T-helper 1 cell treated with Interleukin-12 subunit alpha and Interleukin-12 subunit beta and Interleukin-4 antibody, amounts not matched to agents 30 μg/mL and 1 μg/mL, for 36 hours (primary cell): ENCODE data around the gene SORT1.
"Not testable (repeated sequence)": the region's sequence is repeated elsewhere in the genome, so short reads cannot be mapped to it uniquely, and the experiment has no call there.

ENCODE experiments used
- H3K27ac Mint-ChIP-seq: one replicate; pipeline ENCODE4 v1.8.0; 2021; ENCODE audit warnings: mild to moderate bottlenecking, mixed read lengths
- H3K27me3 Mint-ChIP-seq: one replicate; pipeline ENCODE4 v1.8.0; 2021; ENCODE audit warnings: low read depth, mixed read lengths
- H3K36me3 Mint-ChIP-seq: one replicate; pipeline ENCODE4 v1.8.0; 2021; ENCODE audit warnings: low read depth, mixed read lengths
- H3K4me1 Mint-ChIP-seq: one replicate; pipeline ENCODE4 v1.8.0; 2021; ENCODE audit warnings: low read depth, mixed read lengths
- H3K4me3 Mint-ChIP-seq: one replicate; pipeline ENCODE4 v1.8.0; 2021; ENCODE audit warnings: mild to moderate bottlenecking, moderate library complexity, mixed read lengths
- H3K9me3 Mint-ChIP-seq: one replicate; pipeline ENCODE4 v1.8.0; 2021; ENCODE audit warnings: mixed read lengths

Gene SORT1

GRCh38 chr1:109296782-109297181, 100.9 kb downstream of the SORT1 start:
- H3K36me3 Mint-ChIP-seq, result no peaks in the 10 kb centered on the region
- peaks cover 21% of the 10 kb centered on the region for H3K27me3 Mint-ChIP-seq
- no peak overlapping the region for H3K4me3 Mint-ChIP-seq
- H3K4me1 Mint-ChIP-seq, result peaks cover 5% of the 10 kb centered on the region
- no peak overlapping the region for H3K27ac Mint-ChIP-seq
- no peaks in the 10 kb centered on the region for H3K9me3 Mint-ChIP-seq

DNA sequence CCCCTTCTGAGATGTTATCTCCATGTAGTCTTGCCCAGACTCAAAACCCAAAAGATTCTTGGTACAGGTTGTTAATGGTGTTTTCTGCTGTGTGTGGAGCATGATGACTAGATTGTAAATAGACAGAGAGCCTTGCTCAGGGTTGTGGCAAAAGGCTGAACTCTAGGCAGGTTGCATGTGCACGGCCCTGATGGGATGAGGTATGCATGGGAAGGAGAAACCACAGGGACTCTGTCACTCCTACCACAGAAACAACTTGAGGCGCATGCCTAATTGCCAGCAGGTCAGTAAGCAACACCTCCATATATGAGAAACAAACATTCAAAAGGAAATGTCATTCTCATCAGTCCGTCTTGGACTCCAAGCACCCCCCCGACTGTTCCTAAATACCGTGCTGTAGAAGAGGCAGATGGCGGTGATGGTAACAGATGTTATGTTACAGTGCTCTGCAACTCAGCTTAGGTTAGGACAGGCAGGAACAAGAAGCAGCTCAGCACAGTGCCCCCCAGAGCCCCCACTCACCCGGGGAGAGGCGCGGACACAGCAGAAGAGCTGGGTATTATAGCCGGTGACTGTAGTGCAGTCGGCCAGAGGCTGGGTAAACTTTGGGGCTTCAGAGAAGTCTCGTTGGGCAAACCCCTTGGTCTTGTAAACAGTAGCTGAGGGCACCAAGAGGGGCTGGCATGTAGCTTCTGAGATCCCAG, 101.9 kb downstream of the SORT1 start:
- Mint-ChIP-seq H3K4me1 (peaks cover 5% of the 10 kb centered on the region), H3K27ac (no peak overlapping the region), H3K27me3 (peaks cover 21% of the 10 kb centered on the region), H3K9me3 (no peaks in the 10 kb centered on the region), H3K36me3 (no peaks in the 10 kb centered on the region), H3K4me3 (no peak overlapping the region)

- peaks cover 5% of the 10 kb centered on the region for H3K4me1 Mint-ChIP-seq
- H3K36me3 Mint-ChIP-seq, result no peaks in the 10 kb centered on the region
- H3K9me3 Mint-ChIP-seq, result no peaks in the 10 kb centered on the region
- no peak overlapping the region for H3K4me3 Mint-ChIP-seq
- peaks cover 18% of the 10 kb centered on the region for H3K27me3 Mint-ChIP-seq
- H3K27ac Mint-ChIP-seq, result no peak overlapping the region
These were observed 103.2 kb downstream of the SORT1 start for GRCh38 chr1:109294481-109294880.

GRCh38 chr1:109293026-109293425, 104.7 kb downstream of the SORT1 start:
- Mint-ChIP-seq H3K27me3 (peaks cover 21% of the 10 kb centered on the region), H3K4me1 (peaks cover 3% of the 10 kb centered on the region), H3K36me3 (no peaks in the 10 kb centered on the region), H3K4me3 (no peak overlapping the region), H3K27ac (no peak overlapping the region), H3K9me3 (no peaks in the 10 kb centered on the region)

DNA sequence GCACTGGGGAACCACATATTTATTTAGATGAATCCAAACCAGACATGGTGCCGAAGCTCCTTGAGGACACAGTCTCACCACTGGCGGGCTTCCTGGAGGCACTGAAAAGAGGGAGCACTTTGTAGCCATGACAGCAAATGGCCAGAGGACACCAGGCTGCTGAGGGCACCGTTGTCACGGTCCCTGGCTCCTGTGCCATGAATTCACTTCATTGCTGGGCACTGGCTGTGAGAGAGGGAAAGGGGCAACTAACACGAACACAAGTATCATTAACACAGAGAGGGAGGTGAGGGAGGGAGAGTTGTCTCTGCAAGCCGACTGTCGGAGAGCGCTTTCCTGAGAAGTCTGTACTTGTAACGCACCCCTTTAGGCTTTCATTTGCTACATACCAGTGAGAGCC, 105.4 kb downstream of the SORT1 start:
- Mint-ChIP-seq H3K36me3 (no peaks in the 10 kb centered on the region), H3K9me3 (no peaks in the 10 kb centered on the region), H3K4me3 (no peak overlapping the region), H3K27me3 (peaks cover 21% of the 10 kb centered on the region), H3K27ac (no peak overlapping the region), H3K4me1 (peaks cover 3% of the 10 kb centered on the region)

GRCh38 chr1:109290998-109291397, 106.7 kb downstream of the SORT1 start:
- no peaks in the 10 kb centered on the region for H3K9me3 Mint-ChIP-seq

GRCh38 chr1:109290137-109290536, 107.6 kb downstream of the SORT1 start:
- Mint-ChIP-seq H3K27ac (no peak overlapping the region), H3K36me3 (no peaks in the 10 kb centered on the region), H3K4me3 (no peak overlapping the region), H3K9me3 (no peaks in the 10 kb centered on the region), H3K4me1 (no peaks in the 10 kb centered on the region), H3K27me3 (peaks cover 17% of the 10 kb centered on the region)

More at GRCh38 chr1:109290998-109291397, 106.7 kb downstream of the SORT1 start:
- H3K27ac Mint-ChIP-seq, result no peak overlapping the region
- no peak overlapping the region for H3K4me3 Mint-ChIP-seq
- peaks cover 21% of the 10 kb centered on the region for H3K27me3 Mint-ChIP-seq
- no peaks in the 10 kb centered on the region for H3K36me3 Mint-ChIP-seq
- peaks cover 3% of the 10 kb centered on the region for H3K4me1 Mint-ChIP-seq

GRCh38 chr1:109286762-109287161, 111.0 kb downstream of the SORT1 start:
- H3K27me3 Mint-ChIP-seq, H3K9me3 Mint-ChIP-seq, H3K4me3 Mint-ChIP-seq, H3K36me3 Mint-ChIP-seq, H3K27ac Mint-ChIP-seq: not testable (repeated sequence)
- peaks cover 14% of the 10 kb centered on the region for H3K4me1 Mint-ChIP-seq

DNA sequence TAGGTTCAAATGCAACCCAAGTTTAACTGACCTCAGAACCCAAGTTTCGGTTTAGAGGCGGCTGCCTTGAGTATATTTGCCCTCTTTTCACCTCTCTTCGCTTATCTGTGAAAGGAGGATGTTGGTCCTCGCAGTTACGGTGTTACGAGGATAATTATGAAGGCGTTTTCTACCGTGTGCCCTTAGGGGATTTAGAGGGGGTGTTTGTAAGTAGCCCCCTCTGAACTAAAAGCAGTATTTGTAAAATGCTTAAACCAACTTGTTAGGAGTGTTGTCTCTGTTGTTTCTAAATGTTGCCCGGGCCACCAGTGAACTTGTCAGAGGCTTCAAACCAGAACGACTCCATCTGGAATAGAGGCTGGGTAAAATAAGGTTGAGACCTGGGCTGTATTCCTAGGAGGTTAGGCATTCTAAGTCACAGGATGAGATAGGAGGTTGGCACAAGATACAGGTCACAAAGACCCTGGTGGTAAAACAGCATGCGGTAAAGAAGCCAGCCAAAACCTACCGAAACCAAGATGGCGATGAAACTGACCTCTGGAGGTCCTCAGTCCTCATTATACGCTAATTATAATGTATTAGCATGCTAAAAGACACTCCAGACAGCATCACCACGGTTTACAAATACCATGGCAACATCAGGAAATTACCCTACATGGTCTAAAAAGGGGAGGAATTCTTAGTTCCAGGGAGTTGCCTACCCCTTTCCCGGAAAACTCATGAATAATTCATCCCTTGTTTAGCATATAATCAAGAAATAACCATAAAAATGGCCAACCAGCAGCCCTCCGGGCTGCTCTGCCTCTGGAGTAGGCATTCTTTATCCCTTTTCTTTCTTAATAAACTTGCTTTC, 113.7 kb downstream of the SORT1 start:
- Mint-ChIP-seq H3K4me1 (peaks cover 19% of the 10 kb centered on the region), H3K27ac (peak overlapping the region; percentile 89), H3K9me3 (no peaks in the 10 kb centered on the region), H3K4me3 (peak overlapping the region; percentile 100), H3K36me3 (peaks cover 7% of the 10 kb centered on the region), H3K27me3 (peaks cover 6% of the 10 kb centered on the region)

DNA sequence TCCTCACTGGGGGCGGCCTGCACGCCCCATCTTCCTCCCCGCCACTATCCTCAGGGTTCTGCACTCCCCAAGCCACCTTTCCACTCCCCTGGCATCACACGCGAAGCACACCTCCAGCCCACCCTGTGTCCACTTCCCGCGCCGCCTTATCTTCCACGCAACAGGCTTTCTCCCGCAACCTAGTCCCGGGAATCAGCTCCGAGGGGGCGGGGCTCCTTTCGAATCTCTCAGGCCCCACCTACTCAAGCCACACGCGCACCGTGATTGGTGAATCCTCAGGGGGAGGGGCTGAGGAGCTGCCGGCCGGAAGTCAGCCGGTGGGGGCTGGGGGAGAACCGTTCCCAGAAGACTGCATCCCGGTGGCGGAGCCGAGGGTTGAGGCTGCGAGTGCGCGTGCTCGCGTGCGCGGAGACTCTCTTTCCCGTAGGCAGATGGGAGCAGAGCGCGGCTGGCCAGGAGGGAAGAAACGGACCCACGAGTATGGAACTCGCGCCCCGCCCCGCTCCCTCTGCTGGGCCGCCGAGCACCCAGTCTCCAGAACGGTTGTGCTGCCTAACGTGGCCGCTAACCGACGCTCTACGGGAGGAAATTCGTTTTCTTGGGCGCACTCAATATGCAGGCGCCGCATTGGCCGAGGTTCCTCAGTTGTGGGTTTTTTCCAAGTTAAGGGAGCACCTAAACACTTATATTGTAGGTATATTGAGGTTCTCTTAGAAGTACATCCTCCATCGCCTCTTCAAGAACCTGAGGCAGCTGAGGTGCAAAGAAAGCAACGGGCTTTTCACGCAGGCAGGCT, 114.6 kb downstream of the SORT1 start, which contains the start of gene PSRC1:
TSS of gene PSRC1 (minus strand) at position 194 of the 796 bp plus-strand sequence.
- Mint-ChIP-seq H3K4me3 (peak within 1 kb of the TSS; percentile 100), H3K27me3 (no peaks in the 10 kb centered on the region)

DNA sequence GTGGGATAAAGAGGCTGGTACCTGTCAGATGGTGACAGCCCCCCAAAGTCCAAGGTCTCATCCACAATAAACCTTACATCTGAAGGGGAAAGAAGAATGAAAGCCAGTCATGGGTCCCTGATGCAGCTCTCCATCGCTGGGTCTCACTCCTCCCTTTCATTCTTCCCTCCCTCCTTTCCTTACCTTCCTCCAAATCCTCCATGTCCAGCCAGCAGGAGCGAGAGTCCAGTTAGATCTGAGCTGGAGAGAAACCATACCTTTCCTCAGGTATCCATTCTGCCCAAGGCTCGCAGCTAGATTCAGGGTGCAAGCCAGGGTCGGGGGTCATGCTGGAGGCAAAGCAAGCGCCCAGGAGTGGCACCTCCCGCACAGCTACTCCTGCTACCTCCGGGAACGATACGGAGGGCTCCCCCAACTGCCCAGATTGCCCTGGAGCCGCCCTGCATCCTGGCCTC, 115.2 kb downstream of the SORT1 start:
- Mint-ChIP-seq H3K27ac (peak overlapping the region; percentile 18), H3K27me3 (no peaks in the 10 kb centered on the region), H3K4me3 (peak overlapping the region; percentile 100), H3K9me3 (no peaks in the 10 kb centered on the region), H3K36me3 (peaks cover 7% of the 10 kb centered on the region), H3K4me1 (peaks cover 19% of the 10 kb centered on the region)

More for the DNA sequence above, 114.6 kb downstream of the SORT1 start, which contains the start of gene PSRC1:
- H3K4me1 Mint-ChIP-seq, result peaks cover 19% of the 10 kb centered on the region
- H3K36me3 Mint-ChIP-seq, result peaks cover 7% of the 10 kb centered on the region
- peak within 1 kb of the TSS; percentile 89 for H3K27ac Mint-ChIP-seq
- H3K9me3 Mint-ChIP-seq, result no peaks in the 10 kb centered on the region

- Mint-ChIP-seq H3K4me1 (peaks cover 23% of the 10 kb centered on the region), H3K4me3 (peak overlapping the region; percentile 100), H3K36me3 (peaks cover 7% of the 10 kb centered on the region), H3K27me3 (no peaks in the 10 kb centered on the region), H3K27ac (peak overlapping the region; percentile 18), H3K9me3 (no peaks in the 10 kb centered on the region)
These were observed 115.8 kb downstream of the SORT1 start for GRCh38 chr1:109281680-109282496.

GRCh38 chr1:109280862-109281261, 116.9 kb downstream of the SORT1 start:
- Mint-ChIP-seq H3K27me3 (no peaks in the 10 kb centered on the region), H3K4me3 (no peak overlapping the region), H3K9me3 (no peaks in the 10 kb centered on the region), H3K27ac (no peak overlapping the region), H3K4me1 (peaks cover 23% of the 10 kb centered on the region), H3K36me3 (peaks cover 7% of the 10 kb centered on the region)
